T-helper 1 cell treated with Interleukin-12 subunit alpha and Interleukin-12 subunit beta and Interleukin-4 antibody, amounts not matched to agents 30 μg/mL and 1 μg/mL, for 36 hours (primary cell): Measurements from ENCODE around the gene FSD2.
A peak's percentile ranks its signal among the peaks of the same experiment; 100 is the strongest.
"Not testable (repeated sequence)": the region's sequence is repeated elsewhere in the genome, so short reads cannot be mapped to it uniquely, and the experiment has no call there.

Experiments used
- H3K27ac Mint-ChIP-seq: one replicate; pipeline ENCODE4 v1.8.0; 2021; ENCODE audit warnings: mild to moderate bottlenecking, mixed read lengths
- H3K27me3 Mint-ChIP-seq: one replicate; pipeline ENCODE4 v1.8.0; 2021; ENCODE audit warnings: low read depth, mixed read lengths
- H3K36me3 Mint-ChIP-seq: one replicate; pipeline ENCODE4 v1.8.0; 2021; ENCODE audit warnings: low read depth, mixed read lengths
- H3K4me1 Mint-ChIP-seq: one replicate; pipeline ENCODE4 v1.8.0; 2021; ENCODE audit warnings: low read depth, mixed read lengths
- H3K4me3 Mint-ChIP-seq: one replicate; pipeline ENCODE4 v1.8.0; 2021; ENCODE audit warnings: mild to moderate bottlenecking, moderate library complexity, mixed read lengths
- H3K9me3 Mint-ChIP-seq: one replicate; pipeline ENCODE4 v1.8.0; 2021; ENCODE audit warnings: mixed read lengths

FSD2 gene

DNA sequence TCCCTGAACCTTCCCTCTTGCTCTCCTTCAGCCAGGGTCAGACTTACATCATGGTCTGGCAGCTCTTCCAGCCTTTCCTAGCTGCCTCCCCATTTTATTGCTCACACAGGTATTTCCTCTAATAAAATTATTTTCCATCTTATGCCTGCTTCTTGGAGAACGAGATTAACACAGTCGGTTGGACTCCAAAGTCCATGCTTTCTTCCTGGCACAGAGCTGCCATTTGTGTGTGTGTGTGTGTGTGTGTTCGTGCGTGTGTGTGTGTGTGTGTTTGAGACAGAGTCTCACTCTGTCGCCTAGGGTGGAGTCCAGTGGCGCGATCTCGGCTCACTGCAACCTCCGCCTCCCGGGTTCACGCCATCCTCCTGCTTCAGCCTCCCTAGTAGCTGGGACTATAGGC lies 15.5 kb downstream of the FSD2 start:
- Mint-ChIP-seq H3K36me3 (no peaks in the 10 kb centered on the region), H3K4me3 (no peak overlapping the region), H3K27ac (no peak overlapping the region)

GRCh38 chr15:82789491-82789890 lies 16.4 kb downstream of the FSD2 start:
- Mint-ChIP-seq H3K36me3 (no peaks in the 10 kb centered on the region), H3K4me3 (no peak overlapping the region), H3K4me1 (no peaks in the 10 kb centered on the region), H3K9me3 (peaks cover 6% of the 10 kb centered on the region), H3K27me3 (peaks cover 23% of the 10 kb centered on the region), H3K27ac (no peak overlapping the region)

More for the DNA sequence above, 15.5 kb downstream of the FSD2 start:
- H3K4me1 Mint-ChIP-seq, result no peaks in the 10 kb centered on the region
- H3K9me3 Mint-ChIP-seq, result peaks cover 6% of the 10 kb centered on the region
- peaks cover 23% of the 10 kb centered on the region for H3K27me3 Mint-ChIP-seq

- Mint-ChIP-seq H3K27ac (no peak overlapping the region), H3K36me3 (no peaks in the 10 kb centered on the region), H3K27me3 (peaks cover 24% of the 10 kb centered on the region), H3K4me1 (no peaks in the 10 kb centered on the region), H3K4me3 (no peak overlapping the region), H3K9me3 (no peaks in the 10 kb centered on the region)
These were observed 17.4 kb downstream of the FSD2 start for GRCh38 chr15:82788496-82788895.

DNA sequence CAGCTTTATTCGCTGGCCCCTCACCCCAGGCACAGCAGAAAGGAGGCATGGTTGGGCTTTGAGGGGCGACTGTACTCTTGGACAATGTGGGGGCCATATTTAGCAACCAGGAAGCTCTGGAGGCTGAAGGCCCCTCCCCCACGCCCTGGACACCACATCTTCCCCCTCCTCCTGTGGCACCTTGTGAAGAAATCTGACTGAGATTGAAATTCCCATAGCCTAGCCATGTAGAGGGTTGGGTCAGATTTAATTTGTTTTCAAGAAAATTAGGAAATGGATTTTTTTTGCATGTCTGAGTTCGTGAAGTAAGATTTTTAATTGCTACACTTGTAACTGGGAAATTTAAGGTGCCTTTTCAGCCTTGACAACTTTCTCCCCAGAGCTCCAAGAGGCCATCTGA lies 24.5 kb downstream of the FSD2 start:
- peaks cover 20% of the 10 kb centered on the region for H3K27me3 Mint-ChIP-seq
- H3K36me3 Mint-ChIP-seq, result no peaks in the 10 kb centered on the region
- H3K4me1 Mint-ChIP-seq, result no peaks in the 10 kb centered on the region
- no peak overlapping the region for H3K4me3 Mint-ChIP-seq
- no peak overlapping the region for H3K27ac Mint-ChIP-seq
- no peaks in the 10 kb centered on the region for H3K9me3 Mint-ChIP-seq

- Mint-ChIP-seq H3K9me3 (no peaks in the 10 kb centered on the region), H3K4me1 (no peaks in the 10 kb centered on the region), H3K27me3 (peaks cover 18% of the 10 kb centered on the region), H3K4me3 (no peak overlapping the region), H3K27ac (no peak overlapping the region), H3K36me3 (no peaks in the 10 kb centered on the region)
These were observed 27.1 kb downstream of the FSD2 start for GRCh38 chr15:82778755-82779154.

- Mint-ChIP-seq H3K9me3 (no peaks in the 10 kb centered on the region), H3K36me3 (no peaks in the 10 kb centered on the region), H3K27ac (no peak overlapping the region), H3K27me3 (peaks cover 25% of the 10 kb centered on the region), H3K4me3 (no peak overlapping the region), H3K4me1 (no peaks in the 10 kb centered on the region)
These were observed 31.4 kb downstream of the FSD2 start for GRCh38 chr15:82774496-82774895.

GRCh38 chr15:82771789-82772607 lies 33.9 kb downstream of the FSD2 start:
- H3K36me3 Mint-ChIP-seq, result no peaks in the 10 kb centered on the region
- no peaks in the 10 kb centered on the region for H3K9me3 Mint-ChIP-seq
- H3K27me3 Mint-ChIP-seq, result peaks cover 21% of the 10 kb centered on the region
- H3K4me1 Mint-ChIP-seq, result no peaks in the 10 kb centered on the region
- no peak overlapping the region for H3K27ac Mint-ChIP-seq
- H3K4me3 Mint-ChIP-seq, result no peak overlapping the region

DNA sequence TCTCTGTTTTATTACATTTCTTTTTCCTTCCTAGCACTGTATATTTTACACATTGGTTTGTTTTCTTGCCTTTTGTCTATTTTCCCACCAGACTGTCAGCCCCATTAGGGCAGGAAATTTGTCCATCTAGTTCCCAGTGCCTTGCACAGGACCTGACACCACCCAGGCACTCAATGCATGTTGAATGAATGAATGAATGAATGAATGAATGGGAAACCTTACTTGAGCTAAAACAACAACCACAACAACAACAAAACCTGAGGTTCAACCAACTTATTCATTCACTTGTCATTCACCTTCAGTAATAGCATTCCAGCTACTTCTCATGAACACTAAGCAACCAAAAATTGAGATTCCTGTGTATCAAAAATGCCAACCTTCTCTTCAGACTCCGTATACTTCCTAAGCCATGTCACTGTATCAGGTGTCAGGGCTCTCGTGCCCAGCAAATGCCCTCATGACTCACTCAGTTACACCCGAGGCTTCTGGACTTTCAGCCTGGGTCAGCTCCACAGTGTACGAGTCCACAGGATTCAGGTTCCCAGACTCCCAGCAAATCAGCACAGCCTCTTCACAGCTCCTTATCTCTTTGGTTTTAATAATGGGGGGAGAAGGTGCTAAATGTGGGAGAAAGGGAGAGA lies 37.3 kb downstream of the FSD2 start:
- H3K27me3 Mint-ChIP-seq, result peaks cover 8% of the 10 kb centered on the region
- peaks cover 6% of the 10 kb centered on the region for H3K36me3 Mint-ChIP-seq
- H3K4me3 Mint-ChIP-seq, result no peak overlapping the region
- no peak overlapping the region for H3K27ac Mint-ChIP-seq
- H3K4me1 Mint-ChIP-seq, result peaks cover 3% of the 10 kb centered on the region
- no peaks in the 10 kb centered on the region for H3K9me3 Mint-ChIP-seq

DNA sequence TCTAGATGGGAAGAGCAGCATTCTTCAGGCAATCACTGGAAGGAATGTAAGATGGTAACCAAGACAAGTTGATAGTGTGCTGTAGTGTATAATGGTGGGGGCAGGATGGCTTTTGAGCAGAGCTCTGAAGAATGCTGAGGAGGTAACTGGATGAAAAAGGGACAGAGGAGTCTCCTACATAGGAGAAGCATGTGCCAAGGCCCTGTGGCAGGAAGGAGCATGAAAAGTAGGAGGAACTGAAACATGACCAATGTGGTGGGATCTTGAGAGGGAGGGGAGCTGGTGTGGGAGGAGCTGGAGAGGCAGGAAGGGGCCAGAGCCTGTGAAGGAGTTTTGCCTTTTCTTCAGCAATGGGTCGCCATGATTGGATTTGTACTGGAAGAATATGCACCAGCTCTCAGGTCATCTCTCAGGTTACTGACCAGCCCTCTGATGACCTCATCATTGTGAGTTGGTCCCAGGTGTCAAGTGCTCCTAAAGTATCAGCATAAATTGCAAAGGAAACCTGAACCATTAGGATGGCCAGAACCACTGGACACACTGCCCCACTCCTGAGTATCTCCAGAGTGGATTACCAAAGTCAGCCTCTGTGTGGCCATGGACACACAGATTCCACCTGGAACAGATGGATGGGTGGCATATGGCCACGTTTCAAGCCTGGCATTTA lies 38.6 kb downstream of the FSD2 start:
- no peak overlapping the region for H3K27ac Mint-ChIP-seq
- H3K9me3 Mint-ChIP-seq, result no peaks in the 10 kb centered on the region
- peaks cover 8% of the 10 kb centered on the region for H3K4me1 Mint-ChIP-seq
- H3K4me3 Mint-ChIP-seq, result no peak overlapping the region
- no peaks in the 10 kb centered on the region for H3K27me3 Mint-ChIP-seq
- H3K36me3 Mint-ChIP-seq, result peaks cover 8% of the 10 kb centered on the region

GRCh38 chr15:82766201-82766600 lies 39.7 kb downstream of the FSD2 start:
- not testable (repeated sequence) for H3K4me3 Mint-ChIP-seq, H3K27me3 Mint-ChIP-seq, H3K9me3 Mint-ChIP-seq, H3K4me1 Mint-ChIP-seq, H3K27ac Mint-ChIP-seq, H3K36me3 Mint-ChIP-seq

GRCh38 chr15:82764740-82765139 lies 41.1 kb downstream of the FSD2 start:
- no peaks in the 10 kb centered on the region for H3K27me3 Mint-ChIP-seq
- peaks cover 11% of the 10 kb centered on the region for H3K36me3 Mint-ChIP-seq
- H3K4me3 Mint-ChIP-seq, result no peak overlapping the region
- H3K9me3 Mint-ChIP-seq, result no peaks in the 10 kb centered on the region
- peaks cover 8% of the 10 kb centered on the region for H3K4me1 Mint-ChIP-seq
- no peak overlapping the region for H3K27ac Mint-ChIP-seq

GRCh38 chr15:82764117-82764490 lies 41.8 kb downstream of the FSD2 start:
- H3K36me3 Mint-ChIP-seq, result peaks cover 11% of the 10 kb centered on the region
- H3K27me3 Mint-ChIP-seq, result no peaks in the 10 kb centered on the region
- no peak overlapping the region for H3K27ac Mint-ChIP-seq
- no peak overlapping the region for H3K4me3 Mint-ChIP-seq
- H3K9me3 Mint-ChIP-seq, result no peaks in the 10 kb centered on the region
- H3K4me1 Mint-ChIP-seq, result peaks cover 8% of the 10 kb centered on the region

- Mint-ChIP-seq H3K27ac (no peak overlapping the region), H3K4me1 (peaks cover 8% of the 10 kb centered on the region), H3K9me3 (no peaks in the 10 kb centered on the region), H3K36me3 (peaks cover 11% of the 10 kb centered on the region), H3K27me3 (no peaks in the 10 kb centered on the region), H3K4me3 (no peak overlapping the region)
These were observed 42.3 kb downstream of the FSD2 start for GRCh38 chr15:82763361-82764116.

GRCh38 chr15:82751308-82751707 lies 54.6 kb downstream of the FSD2 start:
- H3K27ac Mint-ChIP-seq, result peak overlapping the region; percentile 90
- no peaks in the 10 kb centered on the region for H3K9me3 Mint-ChIP-seq
- H3K36me3 Mint-ChIP-seq, result peaks cover 33% of the 10 kb centered on the region
- H3K27me3 Mint-ChIP-seq, result no peaks in the 10 kb centered on the region
- peaks cover 34% of the 10 kb centered on the region for H3K4me1 Mint-ChIP-seq
- H3K4me3 Mint-ChIP-seq, result peak overlapping the region; percentile 99
